Cardiac muscle cell (in vitro differentiated cells and primary cell): ENCODE data around the gene CEP68. TPM values are rescaled to one million over a fixed set of nuclear protein-coding genes. Genes with fewer than 3 reads are reported as not detected.
A peak's percentile ranks its signal among the peaks of the same experiment; 100 is the strongest.

Experiments
- DNase-seq, 2 donors: peaks; one replicate each; pipeline versions ENCODE4 v3.0.0 to v3.0.0-alpha.2; 2010 to 2017; ENCODE audit warnings: low read depth in 1 of 2, low spot score in 1 of 2
- H3K27ac ChIP-seq: fragments of 200-600 bp; sonication (generic); 2 replicates; pipeline ENCODE4 v1.5.1; 2016
- H3K27me3 ChIP-seq: fragments of 200-600 bp; sonication (generic); 2 replicates; pipeline ENCODE4 v1.6.0; 2016; ENCODE audit warnings: control low read depth
- H3K36me3 ChIP-seq: fragments of 200-600 bp; sonication (generic); 2 replicates; pipeline ENCODE4 v1.5.1; 2016; ENCODE audit warnings: control low read depth
- H3K4me1 ChIP-seq: fragments of 200-600 bp; sonication (generic); 2 replicates; pipeline ENCODE4 v1.8.1; 2017; ENCODE audit warnings: low read depth, mild to moderate bottlenecking, mixed run types
- H3K4me3 ChIP-seq: fragments of 200-600 bp; sonication (generic); 2 replicates; pipeline ENCODE4 v1.5.1; 2016; ENCODE audit warnings: mild to moderate bottlenecking
- H3K9me3 ChIP-seq: fragments of 200-600 bp; sonication (generic); 2 replicates; pipeline ENCODE4 v1.5.1; 2017; ENCODE audit warnings: low read depth, mild to moderate bottlenecking, control low read depth
- CTCF ChIP-seq: IDR thresholded peaks from 2 replicates; pipeline ENCODE4 v1.5.1; 2012; ENCODE audit warnings: low read depth, mild to moderate bottlenecking, low read length
- polyA plus RNA-seq: library from polyadenylated mRNA; unstranded; fragments of >200 nt; fragmentation: Nextera tagmentation; extraction: Ambion mirVana; gene quantifications from 2 replicates; pipeline ENCODE4 v1.2.1, GENCODE V29; 2016
- total RNA-seq: library from RNA; depleted of rRNA; stranded (reverse); fragments of >200 nt; gene quantifications from 2 replicates; pipeline ENCODE4 v1.2.3, GENCODE V29; 2016

Gene CEP68
- total and polyA plus RNA-seq, 2 experiments from 2014 or later = 17.6 to 28.3 TPM

- TF ChIP-seq CTCF = peak; percentile 38
- peak in 1 of 2 donors; percentile 26 for DNase-seq
Measured at GRCh38 chr2:65070172-65070830, 14.1 kb downstream of the CEP68 start.

GRCh38 chr2:65070856-65071255 lies 14.6 kb downstream of the CEP68 start:
- no peaks in the 10 kb centered on the region for H3K9me3 ChIP-seq

More at GRCh38 chr2:65070172-65070830, 14.1 kb downstream of the CEP68 start:
- no peaks in the 10 kb centered on the region for H3K9me3 ChIP-seq
- H3K4me1 ChIP-seq = no peaks in the 10 kb centered on the region
- H3K36me3 ChIP-seq = peaks cover 26% of the 10 kb centered on the region
- H3K4me3 ChIP-seq = no peak overlapping the region
- peak overlapping the region; percentile 36 for H3K27ac ChIP-seq
- no peaks in the 10 kb centered on the region for H3K27me3 ChIP-seq

GRCh38 chr2:65071499-65072180 lies 15.4 kb downstream of the CEP68 start:
- DNase-seq = peak in 1 of 2 donors; percentile 32
- peaks cover 26% of the 10 kb centered on the region for H3K36me3 ChIP-seq

More at GRCh38 chr2:65070856-65071255, 14.6 kb downstream of the CEP68 start:
- H3K4me3 ChIP-seq = no peak overlapping the region
- H3K4me1 ChIP-seq = peaks cover 2% of the 10 kb centered on the region
- no peaks in the 10 kb centered on the region for H3K27me3 ChIP-seq
- peak overlapping the region; percentile 36 for H3K27ac ChIP-seq
- TF ChIP-seq CTCF = no peak
- no peak for DNase-seq
- peaks cover 26% of the 10 kb centered on the region for H3K36me3 ChIP-seq

GRCh38 chr2:65072181-65072970 lies 16.2 kb downstream of the CEP68 start:
- no peak for TF ChIP-seq CTCF
- DNase-seq = no peak
- Histone ChIP-seq H3K27me3 (no peaks in the 10 kb centered on the region), H3K4me1 (peaks cover 5% of the 10 kb centered on the region), H3K27ac (no peak overlapping the region), H3K36me3 (peaks cover 30% of the 10 kb centered on the region), H3K9me3 (no peaks in the 10 kb centered on the region), H3K4me3 (no peak overlapping the region)

More at GRCh38 chr2:65071499-65072180, 15.4 kb downstream of the CEP68 start:
- Histone ChIP-seq H3K27me3 (no peaks in the 10 kb centered on the region), H3K4me3 (no peak overlapping the region), H3K9me3 (no peaks in the 10 kb centered on the region), H3K4me1 (peaks cover 5% of the 10 kb centered on the region), H3K27ac (no peak overlapping the region)
- TF ChIP-seq CTCF = peak; percentile 40

GRCh38 chr2:65073879-65074565 lies 17.8 kb downstream of the CEP68 start:
- Histone ChIP-seq H3K4me1 (peaks cover 5% of the 10 kb centered on the region), H3K9me3 (no peaks in the 10 kb centered on the region), H3K36me3 (peaks cover 34% of the 10 kb centered on the region), H3K27me3 (no peaks in the 10 kb centered on the region), H3K4me3 (no peak overlapping the region), H3K27ac (peak overlapping the region; percentile 45)
- DNase-seq = no peak
- no peak for TF ChIP-seq CTCF
